H1 (cell line): ENCODE results near the gene PRKCD.
A peak's percentile ranks its signal among the peaks of the same experiment; 100 is the strongest.

ENCODE experiments used
- ATF3 ChIP-seq: IDR thresholded peaks from 2 replicates; pipeline ENCODE4 v1.6.1; 2011; ENCODE audit warnings: low read depth, mild to moderate bottlenecking, low read length; ENCODE audit not compliant: insufficient read depth
- BCL11A ChIP-seq, 2 experiments: IDR thresholded peaks; one replicate each; pipeline ENCODE4 v1.6.1; 2011; ENCODE audit warnings: low read depth in 2 of 2, low read length in 2 of 2, mild to moderate bottlenecking in 2 of 2
- CHD7 ChIP-seq: fragments of 300-600 bp; sonication (generic); IDR thresholded peaks from 2 replicates; pipeline ENCODE4 v1.7.1; 2012; ENCODE audit warnings: low read length, moderate library complexity, mild to moderate bottlenecking, inconsistent platforms; ENCODE audit not compliant: insufficient replicate concordance
- HDAC2 ChIP-seq, 2 experiments: fragments of 300-600 bp in 1 of 2; sonication (generic) in 1 of 2; IDR thresholded peaks; 2 replicates each; pipeline ENCODE4 v1.6.1; 2011 to 2012; ENCODE audit warnings: low read depth in 2 of 2, low read length in 2 of 2, mild to moderate bottlenecking in 2 of 2, moderate library complexity in 2 of 2, borderline replicate concordance in 1 of 2, inconsistent platforms in 1 of 2
- RAD21 ChIP-seq, 2 experiments: IDR thresholded peaks in 1 of 2; conservative IDR thresholded peaks in 1 of 2; 2 replicates each; pipeline ENCODE4 v1.6.1; 2011; ENCODE audit warnings: low read depth in 2 of 2, low read length in 2 of 2, improper control_type of control experiment in 1 of 2, inconsistent platforms in 1 of 2, mild to moderate bottlenecking in 1 of 2, moderate library complexity in 1 of 2
- SIN3A ChIP-seq, 2 experiments: IDR thresholded peaks in 1 of 2; conservative IDR thresholded peaks in 1 of 2; 2 replicates each; pipeline ENCODE4 v1.6.1; 2011 to 2012; ENCODE audit warnings: low read length in 2 of 2, improper control_type of control experiment in 1 of 2, low read depth in 1 of 2, mild to moderate bottlenecking in 1 of 2
- TAF1 ChIP-seq: IDR thresholded peaks from 2 replicates; pipeline ENCODE4 v1.6.1; 2011; ENCODE audit warnings: mild to moderate bottlenecking, low read depth, low read length
- USF2 ChIP-seq: IDR thresholded peaks from 2 replicates; pipeline ENCODE4 v1.6.1; 2011; ENCODE audit warnings: low read length, improper control_type of control experiment
- TF ChIP-seq, protein P1 (sequence below), 3 experiments: IDR thresholded peaks; 1 replicate in 2 of 3; 2 replicates in 1 of 3; pipeline versions ENCODE4 v1.5.1 to v1.6.1; 2011; ENCODE audit warnings: low read length in 3 of 3, mild to moderate bottlenecking in 3 of 3, inconsistent platforms in 2 of 3, low read depth in 1 of 3, moderate library complexity in 1 of 3; ENCODE audit not compliant: insufficient read depth in 1 of 3; ENCODE audit errors: control extremely low read depth in 1 of 3

DNA sequence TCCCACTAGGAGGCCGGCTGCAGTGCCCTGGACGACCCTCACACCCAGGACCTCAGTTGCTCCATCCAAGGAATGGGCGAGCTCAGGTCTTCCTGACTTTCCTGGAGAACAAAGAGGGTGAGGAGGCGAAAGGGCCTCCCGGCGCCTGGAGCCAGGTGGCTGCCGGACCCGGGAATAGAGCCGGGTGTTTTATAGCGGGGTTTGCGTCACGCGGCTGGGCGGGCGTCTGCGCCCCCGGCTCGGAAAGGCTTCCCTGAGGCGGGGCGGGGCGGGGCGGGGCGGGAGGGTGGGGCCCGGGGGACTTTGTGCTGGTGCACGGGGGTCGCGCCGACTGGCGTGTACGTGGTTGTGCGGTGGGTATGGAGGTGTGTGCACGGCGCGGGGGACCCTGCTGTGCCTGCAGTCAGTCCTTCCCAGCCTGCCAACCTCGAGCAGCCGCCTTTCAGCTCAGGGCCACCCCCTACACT is 4.6 kb upstream of the PRKCD start:
- no peak for TF ChIP-seq USF2
- no peak for TF ChIP-seq SIN3A (conservative IDR thresholded peaks at IDR 0.05 in 1 of 2, IDR thresholded peaks at IDR 0.05 in 1 of 2; ENCODE audit: low read depth in 1 of 2, low read length in 2 of 2)
- TF ChIP-seq RAD21 (IDR thresholded peaks at IDR 0.05 in 1 of 2, conservative IDR thresholded peaks at IDR 0.05 in 1 of 2; ENCODE audit: low read depth in 2 of 2, low read length in 2 of 2) = no peak
- peak in 1 of 2 experiments; percentile 89; a peak in 1 of 4 replicates for TF ChIP-seq HDAC2 (IDR thresholded peaks at IDR 0.05; ENCODE audit: borderline replicate concordance in 1 of 2, low read depth in 2 of 2, low read length in 2 of 2)
- TF ChIP-seq CHD7 = no peak
- TF ChIP-seq, protein P1, sequence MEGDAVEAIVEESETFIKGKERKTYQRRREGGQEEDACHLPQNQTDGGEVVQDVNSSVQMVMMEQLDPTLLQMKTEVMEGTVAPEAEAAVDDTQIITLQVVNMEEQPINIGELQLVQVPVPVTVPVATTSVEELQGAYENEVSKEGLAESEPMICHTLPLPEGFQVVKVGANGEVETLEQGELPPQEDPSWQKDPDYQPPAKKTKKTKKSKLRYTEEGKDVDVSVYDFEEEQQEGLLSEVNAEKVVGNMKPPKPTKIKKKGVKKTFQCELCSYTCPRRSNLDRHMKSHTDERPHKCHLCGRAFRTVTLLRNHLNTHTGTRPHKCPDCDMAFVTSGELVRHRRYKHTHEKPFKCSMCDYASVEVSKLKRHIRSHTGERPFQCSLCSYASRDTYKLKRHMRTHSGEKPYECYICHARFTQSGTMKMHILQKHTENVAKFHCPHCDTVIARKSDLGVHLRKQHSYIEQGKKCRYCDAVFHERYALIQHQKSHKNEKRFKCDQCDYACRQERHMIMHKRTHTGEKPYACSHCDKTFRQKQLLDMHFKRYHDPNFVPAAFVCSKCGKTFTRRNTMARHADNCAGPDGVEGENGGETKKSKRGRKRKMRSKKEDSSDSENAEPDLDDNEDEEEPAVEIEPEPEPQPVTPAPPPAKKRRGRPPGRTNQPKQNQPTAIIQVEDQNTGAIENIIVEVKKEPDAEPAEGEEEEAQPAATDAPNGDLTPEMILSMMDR (IDR thresholded peaks at IDR 0.05; ENCODE audit: control extremely low read depth in 1 of 3, insufficient read depth in 1 of 3, low read depth in 1 of 3, low read length in 3 of 3) = no peak
- no peak for TF ChIP-seq ATF3
- TF ChIP-seq BCL11A (IDR thresholded peaks at IDR 0.05; ENCODE audit: low read depth in 2 of 2, low read length in 2 of 2) = no peak
- TF ChIP-seq TAF1 = 0 out of 2 replicates have a peak, but pooled peaks have one; percentile 20
